ENCODE measurements around the gene BMP2K.

- TF ChIP-seq CTCF (IDR thresholded peaks at IDR 0.05; ENCODE audit: poor library complexity) (no peak), EZH2 (IDR thresholded peaks at IDR 0.05; ENCODE audit: borderline replicate concordance) (no peak), EZH2phosphoT487 (IDR thresholded peaks at IDR 0.05; ENCODE audit: low read depth, severe bottlenecking, unreplicated experiment) (no peak)
Measured at GRCh38 chr4:78764498-78764961, 11.6 kb upstream of the BMP2K start.
